Epithelial cell of proximal tubule (primary cell): ENCODE results near the gene POLR3B. TPM values are rescaled to one million over a fixed set of nuclear protein-coding genes. Genes with fewer than 3 reads are reported as not detected.

Experiments used
- DNase-seq: peaks from one replicate; pipeline ENCODE4 v3.0.0-alpha.2; 2011; ENCODE audit warnings: low read depth
- H3K4me3 ChIP-seq: 2 replicates; pipeline ENCODE4 v1.5.1; 2011; ENCODE audit warnings: low read depth, mild to moderate bottlenecking, low read length
- CTCF ChIP-seq: conservative IDR thresholded peaks from 2 replicates; pipeline ENCODE4 v1.5.1; 2012; ENCODE audit warnings: low read depth, mild to moderate bottlenecking, low read length
- total RNA-seq: library from RNA; depleted of rRNA; stranded (reverse); fragments of >200 nt; gene quantifications from 2 replicates; pipeline ENCODE4 v1.2.3, GENCODE V29; 2015

Gene POLR3B
- total RNA-seq, 1 donor from 2014 or later: 8.6 TPM

GRCh38 chr12:106521901-106522300 is 164.4 kb downstream of the POLR3B start:
- H3K4me3 ChIP-seq: no peak overlapping the region
- DNase-seq: no peak
- no peak for TF ChIP-seq CTCF

GRCh38 chr12:106522708-106523107 is 165.2 kb downstream of the POLR3B start:
- no peak for DNase-seq
- no peak overlapping the region for H3K4me3 ChIP-seq

GRCh38 chr12:106527356-106527755 is 169.8 kb downstream of the POLR3B start:
- H3K4me3 ChIP-seq: no peak overlapping the region
- no peak for DNase-seq
- no peak for TF ChIP-seq CTCF

More at GRCh38 chr12:106522708-106523107, 165.2 kb downstream of the POLR3B start:
- TF ChIP-seq CTCF: no peak

GRCh38 chr12:106541201-106541600 is 183.7 kb downstream of the POLR3B start:
- DNase-seq: no peak
- TF ChIP-seq CTCF: no peak
- H3K4me3 ChIP-seq: no peak overlapping the region

GRCh38 chr12:106551410-106551809 is 193.9 kb downstream of the POLR3B start:
- no peak overlapping the region for H3K4me3 ChIP-seq
- no peak for TF ChIP-seq CTCF
- DNase-seq: no peak

- no peak for TF ChIP-seq CTCF
- no peak for DNase-seq
- H3K4me3 ChIP-seq: no peak overlapping the region
Measured at GRCh38 chr12:106552228-106552627, 194.7 kb downstream of the POLR3B start.

Other genes with a start within 250 kb of the POLR3B start
- 15.6 and 34.5 TPM in 2 replicates for gene NUAK1, start 218.8 kb upstream of the POLR3B start, total RNA-seq
- gene CKAP4, start 109.7 kb upstream of the POLR3B start, total RNA-seq: 99.7 and 106 TPM in 2 replicates
- 2.4 and 2.9 TPM in 2 replicates for gene TCP11L2, start 55.0 kb upstream of the POLR3B start, total RNA-seq
- not detected in 2 replicates for gene RFX4, start 225.3 kb downstream of the POLR3B start, total RNA-seq